NCI-H2029 (cell line): ENCODE results near the gene CHAD.
"Not testable (repeated sequence)": the region's sequence is repeated elsewhere in the genome, so short reads cannot be mapped to it uniquely, and the experiment has no call there.

Experiments used
- DNase-seq: peaks from one replicate; lab custom pipeline; 2025; lab: John Stamatoyannopoulos, UW

Gene CHAD

DNA sequence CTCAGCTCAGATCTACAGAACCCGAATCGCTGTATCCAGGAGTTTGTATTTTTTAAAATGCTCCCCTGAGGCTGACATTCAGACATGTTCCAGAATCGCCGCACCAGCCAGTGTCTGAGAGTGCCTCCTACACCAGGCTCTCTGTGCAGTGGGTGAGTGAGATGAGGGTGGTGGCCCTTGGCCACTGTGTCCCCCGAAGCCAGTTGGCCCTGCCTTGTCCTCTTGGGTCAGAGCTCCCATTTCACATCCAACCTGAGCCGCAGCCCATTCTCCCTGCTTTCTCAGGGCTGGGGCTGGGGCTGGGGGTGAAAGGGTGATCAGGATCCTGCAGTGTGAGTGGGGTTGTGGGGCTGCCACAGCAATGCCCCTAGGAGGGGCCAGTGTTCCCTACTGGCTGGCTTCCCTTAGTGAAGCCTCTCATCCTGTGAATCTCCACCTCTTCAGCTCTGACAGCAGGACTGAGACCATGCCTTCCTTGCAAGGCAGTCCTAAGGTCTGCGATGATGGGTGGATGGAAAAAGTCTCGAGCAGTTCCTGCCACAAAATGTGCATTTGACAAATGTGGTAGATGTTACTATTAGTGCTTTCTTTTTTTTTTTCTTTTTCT, 26.6 kb upstream of the CHAD start:
- DNase-seq, result no peak

GRCh38 chr17:50493744-50494143, 25.1 kb upstream of the CHAD start:
- DNase-seq, result no peak

- no peak for DNase-seq
These were observed 23.5 kb upstream of the CHAD start for GRCh38 chr17:50492214-50492613.

DNA sequence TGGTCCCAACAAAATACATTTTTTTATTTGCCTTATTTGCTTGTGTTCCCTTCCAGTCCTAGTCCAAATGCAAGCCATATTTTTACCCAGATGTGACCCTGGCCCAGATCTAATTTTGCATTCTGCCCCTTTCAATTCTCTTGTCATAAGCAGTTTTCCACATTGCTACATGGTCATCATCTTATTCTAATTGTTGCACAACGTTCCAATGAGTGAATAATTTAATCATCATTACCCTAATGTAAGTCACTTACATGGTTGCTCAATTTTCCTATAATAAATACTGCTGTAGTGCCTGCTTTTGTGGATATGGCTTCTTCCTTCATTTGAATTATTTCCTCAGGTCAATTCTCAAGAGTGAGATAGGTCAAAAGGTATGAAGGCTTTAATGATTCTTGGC, 22.8 kb upstream of the CHAD start:
- DNase-seq, result no peak

- DNase-seq, result no peak
These were observed 20.2 kb upstream of the CHAD start for GRCh38 chr17:50488880-50489279.

DNA sequence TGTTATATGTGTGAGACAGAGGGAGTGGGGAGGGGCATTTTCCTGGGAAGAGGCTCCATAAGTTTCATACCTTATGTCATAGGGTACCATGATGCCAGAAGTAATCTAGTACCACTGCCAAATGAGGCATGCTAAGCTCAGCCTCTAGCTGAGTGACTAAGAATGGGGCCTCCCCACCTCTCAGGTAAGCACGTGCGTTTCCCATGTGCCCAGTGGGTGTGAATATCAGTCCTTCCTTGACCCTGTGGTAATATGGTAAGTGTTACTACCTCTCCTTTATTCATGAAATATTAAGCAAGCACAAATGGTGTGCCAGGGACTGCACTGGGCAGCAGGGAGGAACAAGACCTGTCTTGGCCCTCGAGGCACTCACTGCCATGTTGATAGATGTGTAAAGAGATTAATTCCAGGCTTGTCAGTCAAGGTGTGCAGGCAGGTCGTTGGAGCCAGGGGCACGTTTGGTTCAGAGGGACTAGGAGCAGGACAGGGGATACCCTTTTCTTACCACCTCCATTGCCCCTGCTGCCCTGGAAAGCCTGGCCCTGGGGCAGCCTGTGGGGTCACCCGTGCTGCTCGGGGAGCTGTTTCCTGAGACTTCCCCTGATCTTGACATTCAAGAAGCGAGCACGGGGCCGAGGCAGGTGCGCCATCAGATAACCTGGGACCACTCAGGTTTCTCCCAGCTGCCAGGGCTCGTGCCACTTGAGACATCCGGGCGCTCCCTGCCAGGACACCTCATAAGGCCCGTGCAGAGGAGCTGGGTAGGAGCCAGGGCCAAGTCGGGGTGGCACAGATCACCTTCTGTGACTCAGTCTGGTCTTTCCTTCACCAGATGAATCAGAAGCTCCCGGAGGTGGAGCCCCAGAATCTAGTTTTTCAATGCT, 18.8 kb upstream of the CHAD start:
- DNase-seq, result no peak

GRCh38 chr17:50484386-50485155, 15.9 kb upstream of the CHAD start:
- no peak for DNase-seq

DNA sequence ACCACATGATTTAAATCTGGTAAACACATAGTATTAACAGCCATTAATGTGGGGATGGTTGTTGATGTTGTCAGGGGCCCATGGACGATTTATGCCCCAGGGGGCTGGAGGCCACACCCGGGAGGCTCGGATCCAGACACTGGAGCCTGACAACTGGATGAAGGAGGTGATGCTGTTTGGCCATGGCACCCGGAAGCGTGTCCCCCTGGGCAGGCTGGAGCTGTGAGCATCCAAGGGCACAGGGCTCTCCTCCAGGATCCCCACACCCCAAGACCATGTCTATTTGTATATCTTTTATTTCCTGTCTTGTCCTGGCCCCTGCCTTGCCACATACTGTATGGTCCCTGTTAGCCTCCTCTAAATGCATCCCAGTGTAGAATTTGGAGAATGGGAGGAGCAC, 14.6 kb upstream of the CHAD start:
- DNase-seq, result no peak

DNA sequence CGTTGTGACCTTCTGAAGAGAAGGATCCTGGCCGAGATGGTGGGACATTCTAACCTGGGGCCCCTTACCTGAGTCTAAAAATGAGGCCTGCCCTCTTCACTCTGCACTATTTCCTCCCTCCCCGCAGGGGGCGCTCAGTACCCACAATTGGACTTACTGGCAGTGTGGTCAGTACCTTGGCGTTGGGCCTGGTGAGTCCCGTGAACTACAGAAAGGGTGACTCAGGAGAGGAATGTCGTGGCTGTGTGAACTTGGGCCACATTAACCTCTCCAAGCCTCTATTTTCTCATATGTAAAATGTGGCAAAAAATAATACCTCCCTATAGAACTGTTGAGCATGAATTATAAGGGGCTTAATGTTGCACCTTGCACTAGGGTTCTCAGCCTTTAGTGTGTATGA, 13.8 kb upstream of the CHAD start:
- DNase-seq, result peak; percentile 53

- DNase-seq, result no peak
These were observed 13.4 kb upstream of the CHAD start for GRCh38 chr17:50482110-50482509.

- no peak for DNase-seq
These were observed 13.0 kb upstream of the CHAD start for GRCh38 chr17:50481648-50482047.

DNA sequence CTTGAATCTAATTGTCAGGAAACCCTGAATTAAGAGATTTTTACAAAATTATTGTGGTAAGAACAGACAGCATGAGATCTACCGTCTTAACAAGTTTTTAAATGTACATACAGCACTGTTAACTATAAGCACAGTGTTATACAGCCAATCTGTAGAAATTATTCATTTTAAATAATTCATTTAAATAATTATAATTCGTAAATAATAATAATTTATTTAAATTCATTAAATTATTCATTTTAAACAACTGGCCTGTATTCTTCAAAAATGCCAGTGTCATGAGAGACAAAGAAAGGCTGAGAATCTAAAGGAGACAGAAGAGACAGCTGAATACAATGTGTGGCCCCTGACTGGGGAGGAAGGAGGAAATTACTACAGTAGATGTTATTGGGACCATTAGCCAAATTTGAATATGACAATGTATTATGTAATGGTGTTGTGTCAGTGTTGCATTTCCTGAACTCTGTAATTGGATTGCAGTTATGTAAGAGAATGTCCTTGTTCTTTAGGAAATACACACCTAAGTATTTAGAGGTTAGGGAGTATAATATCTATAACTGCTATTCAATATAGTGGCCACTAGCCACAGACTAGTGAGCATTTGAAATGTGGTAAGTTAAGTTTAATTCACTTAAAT, 12.3 kb upstream of the CHAD start:
- no peak for DNase-seq

DNA sequence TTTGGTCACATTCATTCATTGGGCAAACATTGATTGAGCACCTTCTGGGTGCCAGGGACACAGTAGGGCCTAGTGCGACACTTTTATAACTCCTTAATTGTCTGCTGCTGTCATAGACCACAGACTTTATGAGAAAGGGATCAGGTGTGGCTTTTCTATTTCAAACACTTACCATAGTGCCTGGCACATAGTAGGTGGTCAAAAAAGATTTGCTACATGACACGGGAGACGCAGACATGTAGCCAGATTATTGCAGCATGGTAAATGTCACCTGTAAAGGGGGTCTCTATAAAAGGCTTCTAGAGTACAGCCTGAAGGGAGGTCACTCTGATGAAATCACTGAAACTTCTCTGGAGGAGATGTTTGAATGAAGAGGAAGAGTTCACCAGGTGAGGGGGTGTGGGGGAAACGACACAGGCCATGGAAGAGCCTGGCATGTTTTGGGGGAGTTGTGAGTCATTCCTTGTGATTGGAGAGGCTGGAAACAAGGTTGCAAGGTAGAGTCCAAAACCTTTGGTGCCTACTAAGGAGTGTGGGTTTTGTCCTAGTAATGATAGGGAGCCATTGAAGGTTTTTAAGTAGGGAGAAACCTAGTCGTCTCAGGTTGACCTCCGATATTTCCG, 11.6 kb upstream of the CHAD start:
- no peak for DNase-seq

- DNase-seq, result peak; percentile 46
These were observed 11.0 kb upstream of the CHAD start for GRCh38 chr17:50479522-50480141.

- DNase-seq, result peak; percentile 83
These were observed 10.0 kb upstream of the CHAD start, which contains the start of gene RSAD1 for GRCh38 chr17:50478391-50479381. Gene RSAD1, plus strand, starts transcription at chr17:50478860. Its CDS starts 25 bp downstream, at chr17:50478885.

- no peak for DNase-seq
These were observed 9.3 kb upstream of the CHAD start for GRCh38 chr17:50477976-50478375.

- DNase-seq, result no peak
These were observed 8.1 kb upstream of the CHAD start for GRCh38 chr17:50476545-50477315.

- DNase-seq, result not testable (repeated sequence)
These were observed 7.3 kb upstream of the CHAD start for GRCh38 chr17:50475775-50476544.
